ENCODE measurements around the gene TMED5.
"Not testable (repeated sequence)": the region's sequence is repeated elsewhere in the genome, so short reads cannot be mapped to it uniquely, and the experiment has no call there.

The TMED5 gene

DNA sequence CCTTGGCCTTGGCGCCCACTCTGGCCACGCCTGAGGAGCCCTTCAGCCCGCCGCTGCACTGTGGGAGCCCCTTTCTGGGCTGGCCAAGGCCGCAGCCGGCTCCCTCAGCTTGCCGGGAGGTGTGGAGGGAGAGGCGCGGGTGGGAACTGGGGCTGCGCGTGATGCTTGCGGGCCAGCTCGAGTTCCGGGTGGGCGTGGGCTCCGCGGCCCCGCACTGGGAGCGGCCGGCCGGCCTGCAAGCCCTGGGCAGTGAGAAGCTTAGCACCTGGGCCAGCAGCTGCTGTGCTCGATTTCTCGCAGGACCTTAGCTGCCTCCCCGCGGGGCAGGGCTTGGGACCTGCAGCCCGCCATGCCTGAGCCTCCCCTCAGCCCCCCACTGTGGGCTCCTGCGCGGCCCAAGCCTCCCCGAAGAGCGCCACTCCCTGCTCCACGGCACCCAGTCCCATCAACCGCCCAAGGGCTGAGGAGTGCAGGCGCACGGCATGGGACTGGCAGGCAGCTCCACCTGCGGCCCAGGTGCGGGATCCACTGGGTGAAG lies 10.0 kb downstream of the TMED5 start:
- DNase-seq, result not testable (repeated sequence)

DNA sequence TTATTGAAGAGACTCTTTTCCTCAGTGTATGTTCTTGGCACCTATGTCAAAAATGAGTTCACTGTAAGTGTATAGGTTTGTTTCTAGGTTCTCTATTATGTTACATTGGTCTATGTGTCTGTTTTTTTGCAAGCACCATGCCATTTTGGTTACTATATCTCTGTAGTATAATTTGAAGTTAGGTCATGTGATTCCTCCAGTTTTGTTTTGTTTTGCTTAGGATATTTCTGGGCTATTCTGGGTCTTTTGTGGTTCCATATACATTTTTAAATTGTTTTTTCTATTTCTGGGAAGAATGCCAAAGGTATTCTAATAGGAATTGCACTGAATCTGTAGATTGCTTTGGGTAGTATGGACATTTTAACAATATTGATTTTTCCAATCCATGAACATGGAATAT lies 13.2 kb downstream of the TMED5 start:
- DNase-seq, result no peak

DNA sequence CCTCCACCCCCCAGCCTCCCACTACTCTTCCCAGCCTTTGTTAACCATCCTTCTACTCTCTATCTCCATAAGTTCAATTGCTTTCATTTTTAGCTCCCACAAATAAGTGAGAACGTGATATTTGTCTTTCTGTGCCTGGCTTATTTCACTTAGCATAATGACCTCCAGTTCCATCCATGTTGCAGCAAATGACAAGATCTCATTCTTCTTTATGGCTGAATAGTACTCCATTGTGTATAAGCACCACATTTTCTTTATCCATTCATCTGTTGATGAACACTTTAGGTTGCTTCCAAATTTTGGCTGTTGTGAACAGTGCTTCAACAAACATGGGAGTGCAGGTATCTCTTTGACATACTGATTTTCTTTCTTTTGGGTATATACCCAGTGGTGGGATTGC lies 14.3 kb downstream of the TMED5 start:
- DNase-seq, result not testable (repeated sequence)

DNA sequence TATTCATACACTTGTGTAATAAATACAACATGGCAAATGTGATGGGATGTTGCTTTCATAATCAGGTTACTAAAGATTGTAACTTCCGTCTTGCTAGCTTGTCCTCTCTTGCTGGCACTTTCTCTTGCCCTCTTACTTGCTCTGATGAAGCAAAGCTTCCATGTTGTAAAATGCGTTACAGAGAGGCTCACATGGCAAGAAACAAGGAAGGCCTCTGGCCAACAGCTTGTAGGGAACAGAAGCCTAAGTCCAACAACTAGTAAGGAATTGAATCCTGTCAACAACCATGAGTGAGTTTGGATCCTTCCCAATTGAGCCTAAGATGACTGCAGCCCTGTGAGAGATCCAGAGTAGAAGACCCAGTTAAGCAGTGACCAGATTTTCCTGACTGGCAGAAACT lies 15.4 kb downstream of the TMED5 start:
- no peak for DNase-seq

DNA sequence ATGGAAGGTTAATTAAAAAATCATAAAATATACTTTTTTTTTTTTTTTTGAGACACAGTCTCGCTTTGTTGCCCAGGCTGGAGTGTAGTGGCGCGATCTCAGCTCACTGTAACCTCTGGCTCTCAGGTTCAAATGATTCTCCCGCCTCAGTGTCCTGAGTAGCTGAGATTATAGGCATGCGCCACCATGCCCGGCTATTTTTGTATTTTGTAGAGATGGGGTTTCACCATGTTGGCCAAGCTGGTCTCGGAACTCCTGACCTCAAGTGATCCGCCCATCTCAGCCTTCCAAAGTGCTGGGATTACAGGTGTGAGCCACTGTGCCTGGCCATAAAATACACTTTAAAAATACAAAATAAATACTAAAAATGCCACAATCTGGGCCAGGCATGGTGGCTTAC lies 16.9 kb downstream of the TMED5 start:
- not testable (repeated sequence) for DNase-seq

DNA sequence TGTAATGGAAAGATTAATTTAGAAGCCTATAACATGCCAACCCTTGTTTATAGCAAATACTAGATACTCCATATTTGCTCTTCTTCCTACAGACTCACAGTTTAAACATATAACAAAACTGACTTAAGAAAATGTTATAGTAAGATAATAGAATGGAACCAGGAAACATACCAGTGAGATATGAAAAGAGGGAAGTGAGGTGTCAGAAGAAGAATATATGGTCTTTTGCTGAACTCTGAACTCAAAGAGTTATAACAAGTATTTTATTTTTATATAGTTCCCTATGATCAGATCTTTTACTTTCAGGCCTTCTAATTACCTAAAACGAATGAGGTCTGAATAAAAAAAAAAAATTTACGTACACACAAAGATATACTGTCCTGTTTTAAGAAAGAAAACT lies 20.9 kb downstream of the TMED5 start:
- no peak for DNase-seq

DNA sequence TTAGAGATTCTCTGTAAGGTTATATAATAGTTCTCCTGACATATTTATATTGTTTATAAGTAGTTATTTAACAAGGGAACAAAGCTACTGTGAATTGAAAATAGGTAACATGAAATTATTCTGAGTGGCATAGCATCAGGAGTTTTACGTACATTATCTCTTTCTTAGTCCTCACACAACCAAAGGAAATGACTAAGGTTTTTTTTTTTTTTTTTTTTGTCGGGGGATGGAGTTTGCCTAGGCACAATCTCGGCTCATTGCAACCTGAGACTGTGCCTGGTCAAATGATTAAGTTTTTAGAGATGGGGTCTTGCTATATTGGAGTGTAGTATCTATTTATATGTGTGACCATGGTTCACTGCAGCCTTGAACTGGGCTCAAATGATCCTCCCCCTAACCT lies 24.9 kb downstream of the TMED5 start:
- no peak for DNase-seq

DNA sequence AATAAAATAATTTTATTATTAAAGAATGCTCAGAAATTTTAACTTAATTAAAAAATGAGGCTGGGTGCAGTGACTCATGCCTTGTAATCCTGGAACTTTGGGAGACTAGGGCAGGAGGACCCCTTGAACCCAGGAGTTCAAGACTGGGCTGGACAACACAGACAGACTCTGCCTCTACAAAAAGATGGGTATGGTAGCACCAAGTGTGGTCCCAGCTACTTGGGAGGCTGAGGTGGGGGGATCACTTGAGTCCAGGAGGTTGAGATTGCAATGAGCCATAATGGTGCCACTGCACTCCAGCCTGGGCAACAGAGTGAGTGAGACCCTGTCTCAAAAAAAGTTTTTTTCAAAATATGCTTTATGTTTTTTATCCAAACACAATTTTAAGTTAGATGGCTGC lies 25.3 kb downstream of the TMED5 start:
- no peak for DNase-seq

DNA sequence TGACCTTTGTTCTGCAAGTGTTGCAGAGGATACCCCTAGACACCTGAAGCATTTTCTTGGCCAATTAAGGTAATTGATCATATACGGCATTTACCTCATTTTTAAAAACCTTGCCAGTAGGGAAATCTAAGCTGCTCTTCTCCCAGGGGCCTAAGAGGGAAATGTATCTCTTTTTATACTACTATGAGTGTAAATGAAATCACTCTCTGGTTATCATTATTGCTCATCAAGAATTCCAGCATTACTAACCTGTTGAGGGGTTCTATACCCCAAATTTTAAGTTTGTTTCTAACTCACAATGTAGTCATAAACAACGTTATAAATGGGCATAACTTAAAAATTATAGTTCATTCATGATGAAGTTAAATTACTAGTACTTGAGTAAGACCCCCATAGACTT lies 27.4 kb downstream of the TMED5 start:
- no peak for DNase-seq

DNA sequence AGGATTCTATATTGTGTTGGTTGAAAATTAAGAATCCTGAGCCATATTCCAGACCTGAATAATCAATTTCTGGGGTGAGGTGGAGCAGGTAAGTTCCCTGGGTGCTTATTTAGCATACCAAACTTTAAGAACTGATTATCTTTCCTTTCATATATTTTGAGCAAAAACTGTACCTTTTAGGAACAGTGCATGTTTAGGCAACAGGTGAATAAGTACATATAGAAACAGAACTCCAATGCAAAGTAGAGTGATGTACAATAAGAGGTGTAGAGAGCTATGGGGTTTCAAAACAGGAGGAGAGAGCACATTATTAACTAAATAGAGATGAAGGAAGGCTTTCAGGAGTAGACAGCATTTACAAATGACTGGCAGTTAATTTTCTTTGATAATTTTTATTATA lies 28.7 kb downstream of the TMED5 start:
- DNase-seq, result no peak

DNA sequence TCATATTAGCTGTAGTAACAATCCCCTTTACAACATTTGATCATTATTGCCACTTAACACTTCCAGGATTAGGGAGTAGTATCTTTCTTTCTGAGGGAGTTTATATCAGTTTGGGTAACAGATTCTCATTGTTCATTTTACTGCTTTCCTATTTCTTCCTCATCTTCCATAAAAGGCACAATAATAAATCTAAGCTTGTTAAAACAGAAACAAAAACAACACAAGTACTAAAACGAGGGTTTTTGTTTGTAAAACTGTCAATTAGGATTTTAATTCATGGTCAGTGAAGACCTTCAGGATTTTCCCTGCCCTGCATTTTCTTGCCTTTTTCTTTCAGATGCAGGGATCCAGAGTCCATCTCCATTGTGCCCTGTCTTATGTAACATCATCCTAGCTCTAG lies 29.5 kb downstream of the TMED5 start:
- no peak for DNase-seq

DNA sequence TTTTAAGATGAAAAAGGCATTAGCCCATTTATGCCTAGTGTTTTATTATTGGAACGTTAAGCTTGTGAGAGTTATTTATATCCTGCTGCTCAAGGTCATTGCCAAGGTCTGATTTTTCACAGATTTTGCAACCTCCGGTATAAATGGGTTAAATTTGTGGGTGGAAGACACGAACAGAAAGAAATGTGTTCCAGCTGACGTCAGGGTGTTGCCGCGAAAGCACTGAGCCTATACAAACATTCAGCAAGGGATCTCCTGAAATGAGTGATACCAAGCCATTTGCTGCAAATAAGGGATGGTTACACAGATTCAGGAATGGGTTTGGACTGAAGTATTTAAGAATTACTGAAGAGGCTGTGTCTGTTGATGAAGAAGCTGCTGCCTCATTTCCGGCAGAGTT lies 32.2 kb downstream of the TMED5 start:
- DNase-seq, result no peak

DNA sequence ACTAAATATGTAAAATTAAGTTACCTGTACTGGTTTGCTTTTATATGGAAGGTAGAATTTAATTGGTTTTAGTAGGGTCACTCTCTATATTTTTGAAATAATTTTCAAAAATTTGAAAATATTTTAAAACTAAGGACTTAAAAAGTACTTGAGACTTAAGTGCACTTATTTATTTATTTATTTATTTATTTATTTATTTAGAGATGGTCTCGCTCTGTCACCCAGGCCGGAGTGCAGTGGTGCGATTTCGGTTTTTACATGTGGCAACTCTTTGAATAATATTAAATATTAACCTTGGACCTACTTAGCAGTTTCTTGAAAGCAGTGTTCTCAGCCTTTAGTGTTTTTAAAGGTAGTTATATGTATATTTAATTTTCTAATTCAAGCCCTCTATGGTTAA lies 36.4 kb downstream of the TMED5 start:
- DNase-seq, result no peak

DNA sequence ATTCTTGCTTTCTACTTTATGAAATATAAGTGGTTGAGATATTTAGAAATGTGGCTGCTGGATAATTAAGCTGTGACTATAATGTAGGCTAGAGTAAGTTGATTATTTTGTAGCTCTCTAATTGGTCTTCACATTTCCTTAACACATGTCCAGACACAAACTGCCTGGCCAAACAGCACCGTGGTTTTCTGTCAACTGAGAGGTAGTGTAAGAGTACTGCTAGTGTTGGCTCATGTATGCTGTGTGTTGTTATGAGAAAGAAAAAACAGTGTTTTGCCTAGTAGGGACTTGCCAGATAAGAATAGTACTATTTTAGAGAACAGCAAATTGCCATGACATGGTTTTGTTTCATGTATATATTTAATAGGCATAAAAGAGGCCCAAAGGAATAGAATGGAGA lies 37.1 kb downstream of the TMED5 start:
- DNase-seq, result no peak

DNA sequence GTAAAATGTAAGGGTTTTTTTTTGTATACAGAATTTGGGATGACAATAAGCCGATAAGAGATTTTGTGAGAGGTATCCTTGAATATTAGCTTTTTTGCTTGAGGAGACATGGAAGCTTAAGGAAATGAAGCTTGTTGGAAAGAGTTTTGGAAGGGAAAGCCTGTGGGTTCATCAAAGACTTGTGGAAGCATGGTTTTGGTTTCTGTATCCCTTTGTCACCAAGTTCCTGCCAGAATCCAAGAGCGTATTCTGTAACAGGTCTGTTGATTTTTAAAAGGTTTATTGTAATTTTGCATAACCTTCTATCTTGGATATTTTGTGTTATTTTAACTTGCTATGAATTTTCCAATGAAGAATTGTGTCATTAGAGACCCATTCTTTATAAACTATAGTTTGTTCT lies 38.1 kb downstream of the TMED5 start:
- no peak for DNase-seq

DNA sequence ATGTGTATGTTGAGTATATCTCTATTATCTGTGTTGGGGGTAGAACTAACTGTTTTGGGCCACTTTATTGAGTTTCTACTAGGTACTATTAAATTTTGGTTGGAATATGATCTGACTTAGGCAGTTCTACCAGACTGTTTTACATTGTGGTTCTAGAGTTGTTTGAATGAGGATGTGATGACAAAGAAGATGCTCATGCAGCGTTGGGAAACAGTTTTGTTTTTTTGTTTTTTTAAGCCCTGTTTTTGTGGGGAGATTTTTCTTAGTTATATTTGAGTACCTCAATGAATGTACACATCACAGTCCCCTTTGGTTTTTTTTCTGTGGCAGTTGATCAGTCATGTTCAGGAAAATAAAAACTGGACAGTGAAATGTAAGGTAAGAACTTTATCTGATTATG lies 40.1 kb downstream of the TMED5 start:
- DNase-seq, result no peak

DNA sequence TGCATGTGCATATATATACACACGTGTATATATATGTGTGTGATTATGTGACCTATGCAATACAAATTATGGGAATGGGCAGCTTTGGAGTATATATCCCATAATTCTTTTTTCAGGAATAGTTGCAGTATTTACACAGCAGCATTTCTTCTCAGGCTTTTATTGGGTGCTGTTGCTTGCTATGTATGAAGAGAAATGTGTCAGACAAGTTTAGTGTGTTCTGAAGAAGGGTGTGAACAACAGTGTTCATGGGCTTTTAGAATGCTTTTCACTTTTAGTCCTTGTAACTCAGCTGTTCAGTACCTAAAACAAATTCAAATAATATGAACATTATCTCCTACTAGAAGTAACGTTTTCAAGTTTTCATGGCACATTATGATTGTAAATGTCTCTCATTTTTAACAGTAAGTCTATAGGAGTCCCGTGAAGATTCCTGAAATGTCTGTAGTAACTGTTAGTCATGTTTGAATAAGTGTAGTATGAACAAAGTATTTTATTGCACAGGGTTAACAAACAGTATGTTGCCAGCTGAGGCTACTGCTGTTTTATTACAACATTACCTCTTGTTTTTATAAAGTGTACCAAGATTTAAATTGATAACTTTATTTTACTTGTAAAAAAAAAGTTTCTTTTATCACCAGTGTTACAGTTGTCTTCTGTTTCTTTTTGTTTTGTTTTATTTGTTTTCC lies 42.5 kb downstream of the TMED5 start:
- no peak for DNase-seq

DNA sequence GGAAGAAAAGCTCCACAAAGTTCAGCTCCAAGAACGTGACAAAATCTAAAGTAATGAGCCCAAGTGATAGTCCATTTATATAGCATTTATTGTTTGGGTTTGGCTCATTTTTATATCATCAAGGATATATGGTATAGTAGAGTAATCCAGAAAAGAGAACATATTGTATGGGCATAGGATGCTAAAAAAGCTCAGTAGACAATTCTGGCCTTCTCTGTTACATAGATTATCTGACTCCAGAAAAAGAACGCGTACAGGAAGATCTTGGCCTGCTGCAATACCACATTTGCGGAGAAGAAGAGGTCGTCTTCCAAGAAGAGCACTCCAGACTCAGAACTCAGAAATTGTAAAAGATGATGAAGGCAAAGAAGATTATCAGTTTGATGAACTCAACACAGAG lies 43.8 kb downstream of the TMED5 start:
- no peak for DNase-seq

DNA sequence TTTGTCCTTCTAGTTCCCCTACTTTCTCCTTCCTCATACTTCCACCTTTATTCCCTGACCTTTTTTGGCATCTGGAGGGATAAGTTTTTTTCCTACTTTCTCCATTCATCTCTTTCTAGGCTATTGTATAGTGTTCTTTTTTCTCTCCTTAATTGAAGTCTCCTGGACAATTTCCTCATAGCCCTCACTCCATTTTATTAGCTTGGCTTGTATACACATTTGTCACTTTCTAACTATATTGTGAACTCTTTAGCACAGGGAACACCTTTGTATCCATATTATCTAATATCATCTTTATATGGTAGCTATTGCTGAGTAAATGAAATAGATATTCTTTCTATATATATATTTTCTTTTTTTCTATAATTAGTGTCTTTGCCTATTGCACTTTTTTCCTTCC lies 47.6 kb downstream of the TMED5 start:
- DNase-seq, result no peak

DNA sequence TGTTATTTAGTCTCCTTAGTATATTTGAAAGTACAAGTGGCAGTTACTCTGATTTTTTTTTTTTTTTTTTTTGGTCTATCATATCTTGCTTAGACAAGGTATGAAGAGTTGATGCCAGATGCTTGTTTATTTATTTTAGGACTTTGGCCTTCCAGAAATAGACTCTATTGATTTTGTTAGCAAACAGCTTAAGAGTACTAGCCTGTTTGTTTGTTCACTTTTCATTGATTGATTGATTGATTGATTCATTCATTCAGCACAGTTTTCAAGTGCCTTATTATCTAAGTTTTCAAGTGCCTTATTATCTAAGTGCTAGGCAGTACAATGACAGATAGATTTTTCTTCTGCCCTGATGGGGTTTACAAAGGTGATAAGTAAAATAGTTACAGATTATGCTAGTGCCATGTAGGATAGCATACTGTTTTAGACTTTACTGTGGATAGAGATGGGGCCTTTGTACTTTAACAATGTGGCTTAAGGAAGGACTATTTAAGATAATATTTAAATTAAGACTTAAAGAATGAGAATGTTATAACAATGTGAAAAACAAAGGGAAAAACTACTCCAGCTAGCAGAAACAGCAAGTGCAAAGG lies 50.6 kb downstream of the TMED5 start:
- DNase-seq, result no peak

DNA sequence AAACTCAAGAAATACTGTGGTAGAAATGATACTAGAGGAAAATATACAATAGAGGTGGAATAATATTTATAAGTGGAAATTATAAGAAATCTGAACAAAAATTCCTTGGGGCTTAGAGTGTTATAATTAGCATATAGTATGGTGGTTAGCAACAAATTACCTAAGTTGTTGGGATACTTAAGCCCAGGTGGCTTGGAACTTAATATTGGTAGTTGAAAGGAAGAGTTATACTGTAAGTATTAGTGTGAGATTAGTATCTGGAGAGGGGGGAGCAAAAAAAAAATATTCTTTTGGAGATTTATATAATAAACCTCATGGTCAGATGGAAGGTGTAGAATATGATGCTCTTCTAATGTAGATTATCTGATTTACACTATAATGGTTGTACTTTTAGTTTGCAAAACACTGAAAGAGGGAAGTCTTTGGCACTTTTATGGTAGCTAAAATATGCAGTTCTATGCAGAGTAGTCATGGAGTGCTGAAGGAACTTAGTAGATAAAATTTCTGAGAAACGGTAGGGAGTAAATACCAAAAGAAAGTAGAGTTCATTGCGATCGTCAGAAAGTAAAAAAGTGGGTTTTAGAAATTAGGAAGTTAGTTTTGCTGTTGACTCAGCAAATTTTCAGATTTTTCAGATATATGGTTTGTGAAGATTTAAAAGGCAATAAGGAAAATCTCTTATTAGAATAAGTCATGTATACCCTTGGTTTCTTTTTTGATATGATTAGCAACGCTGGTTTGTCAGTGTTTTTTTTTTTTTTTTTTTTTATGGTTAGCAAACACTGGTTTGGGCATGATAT lies 55.5 kb downstream of the TMED5 start:
- DNase-seq, result no peak

DNA sequence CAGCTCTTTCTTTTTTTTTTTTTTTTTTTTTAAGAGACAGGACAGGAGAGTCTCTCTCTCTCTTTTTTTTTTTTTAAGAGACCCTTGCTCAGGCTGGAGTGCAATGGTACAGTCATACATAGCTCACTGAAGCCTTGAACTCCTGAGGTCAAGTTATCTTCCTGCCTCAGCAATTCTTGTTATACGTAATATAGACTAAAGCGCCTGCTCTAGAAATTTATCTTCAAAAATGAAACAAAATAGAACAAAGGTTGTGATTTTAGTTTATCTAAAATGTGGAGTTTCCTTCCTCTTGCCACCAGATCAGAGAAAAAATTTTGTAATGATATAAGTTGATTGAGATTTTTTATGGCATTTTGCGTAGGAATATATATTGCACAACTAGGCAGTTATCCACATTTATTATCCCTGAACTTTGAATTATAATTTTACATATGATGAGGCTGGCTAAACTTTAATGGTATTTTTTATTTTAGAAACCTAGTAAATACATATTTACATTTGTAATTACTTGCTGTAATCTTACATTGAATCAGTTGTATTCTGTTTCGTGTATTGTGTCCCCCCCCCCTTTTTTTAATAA lies 56.9 kb downstream of the TMED5 start:
- DNase-seq, result no peak

DNA sequence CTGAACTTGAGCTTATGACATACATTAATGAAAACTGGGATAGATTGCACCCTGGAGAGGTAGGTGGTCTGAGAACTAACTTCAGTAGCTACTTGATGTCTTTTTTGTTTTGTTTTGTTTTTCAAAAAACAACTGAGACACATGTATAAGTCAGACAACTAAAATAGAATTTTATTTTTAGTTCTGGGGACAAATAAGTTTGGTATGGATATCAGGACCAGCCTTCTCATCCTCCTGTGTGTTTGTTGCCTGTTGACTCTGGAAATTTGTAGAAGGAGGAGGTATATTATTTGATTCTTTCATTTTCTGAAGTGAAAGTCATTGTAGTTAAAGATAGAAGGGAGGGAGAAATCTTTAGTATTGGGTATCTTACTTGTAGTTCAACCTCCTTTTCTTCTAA lies 59.6 kb downstream of the TMED5 start:
- DNase-seq, result no peak

DNA sequence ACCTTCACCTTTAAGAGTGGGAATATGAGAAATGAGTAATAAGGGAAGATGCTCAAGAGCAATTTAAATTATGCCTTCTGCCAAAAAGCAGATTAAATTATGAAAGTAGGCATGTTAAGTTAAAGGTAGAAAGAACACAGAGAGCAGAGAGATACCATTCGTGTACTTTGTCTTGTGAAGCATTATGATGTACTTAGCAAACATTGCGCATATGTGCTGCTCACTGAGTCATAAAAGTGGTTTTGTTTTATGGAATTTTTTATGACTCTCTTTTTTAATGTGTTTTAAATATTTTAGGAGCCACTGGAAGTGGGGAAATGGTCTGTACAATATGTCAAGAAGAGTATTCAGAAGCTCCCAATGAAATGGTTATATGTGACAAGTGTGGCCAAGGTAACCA lies 65.8 kb downstream of the TMED5 start:
- DNase-seq, result no peak

Measured in activated CD4-positive, alpha-beta T cell treated with anti-CD3 and anti-CD28 coated beads, Interleukin-2, amount 50 U/mL, for 1 hour (primary cell).